Measurements from ENCODE around the gene FEN1. TPM values are rescaled to one million over a fixed set of nuclear protein-coding genes. Genes with fewer than 3 reads are reported as not detected.

FEN1 gene
- total and polyA plus RNA-seq, 2 of the 13 experiments (the other 11 are each of a cell fraction or from before 2014, with no cell fraction given) = 12.4 to 102 TPM

GRCh38 chr11:61791737-61792309, 888 bp upstream of the FEN1 start (continued):
- TF ChIP-seq TEAD3 (CRISPR knock-in tag; optimal IDR thresholded peaks at IDR 0.05; ENCODE audit: borderline replicate concordance) = peak; percentile 17
- peak; percentile 39; the same call in 1 of the 2 replicates for TF ChIP-seq FOXK1 (CRISPR knock-in tag; IDR thresholded peaks at IDR 0.05; ENCODE audit: borderline replicate concordance, low read depth)
- TF ChIP-seq TFDP1 (CRISPR knock-in tag; IDR thresholded peaks at IDR 0.05; ENCODE audit: borderline replicate concordance) = no peak
- no peak for TF ChIP-seq PBX2 (CRISPR knock-in tag; IDR thresholded peaks at IDR 0.05)
- TF ChIP-seq ZMYM2 (CRISPR knock-in tag; IDR thresholded peaks at IDR 0.05) = no peak
- TF ChIP-seq CEBPZ (IDR thresholded peaks at IDR 0.05; ENCODE audit: low read length) = no peak
- no peak for TF ChIP-seq ZFP1 (CRISPR knock-in tag; IDR thresholded peaks at IDR 0.05)
- TF ChIP-seq ZNF564 (CRISPR knock-in tag; IDR thresholded peaks at IDR 0.05) = peak; percentile 30; the same call in 1 of the 2 replicates
- no peak for TF ChIP-seq GLMP (CRISPR knock-in tag; IDR thresholded peaks at IDR 0.05; ENCODE audit: borderline replicate concordance)
- TF ChIP-seq BCL6 (CRISPR knock-in tag; IDR thresholded peaks at IDR 0.05) = no peak
- no peak for TF ChIP-seq LCORL (IDR thresholded peaks at IDR 0.05)
- TF ChIP-seq LCORL (CRISPR knock-in tag; IDR thresholded peaks at IDR 0.05) = no peak
- no peak for TF ChIP-seq SP2 (CRISPR knock-in tag; IDR thresholded peaks at IDR 0.05)
- TF ChIP-seq SKI (IDR thresholded peaks at IDR 0.05; ENCODE audit: partially characterized antibody) = no peak
- no peak for TF ChIP-seq RARA (CRISPR knock-in tag; IDR thresholded peaks at IDR 0.05)
- no peak for TF ChIP-seq ZNF138 (CRISPR knock-in tag; IDR thresholded peaks at IDR 0.05; ENCODE audit: low read depth)
- no peak for TF ChIP-seq CEBPB (IDR thresholded peaks at IDR 0.05; ENCODE audit: borderline replicate concordance, low read depth, low read length)
- TF ChIP-seq SP140L (CRISPR knock-in tag; IDR thresholded peaks at IDR 0.05; ENCODE audit: borderline replicate concordance) = no peak
- TF ChIP-seq RNF219 (CRISPR knock-in tag; IDR thresholded peaks at IDR 0.05) = no peak
- no peak for TF ChIP-seq ZZZ3 (CRISPR knock-in tag; IDR thresholded peaks at IDR 0.05; ENCODE audit: borderline replicate concordance)
- TF ChIP-seq NFRKB (IDR thresholded peaks at IDR 0.05) = no peak
- 0 out of 2 replicates have a peak, but pooled peaks have one; percentile 34 for TF ChIP-seq ZNF670 (CRISPR knock-in tag; IDR thresholded peaks at IDR 0.05; ENCODE audit: borderline replicate concordance)
- TF ChIP-seq SP5 (CRISPR knock-in tag; IDR thresholded peaks at IDR 0.05; ENCODE audit: borderline replicate concordance, low read depth) = peak; percentile 47; the same call in 1 of the 2 replicates
